ENCODE results near the gene TEX13B. TPM values are rescaled to one million over a fixed set of nuclear protein-coding genes. Genes with fewer than 3 reads are reported as not detected.
"Not testable (repeated sequence)": the region's sequence is repeated elsewhere in the genome, so short reads cannot be mapped to it uniquely, and the experiment has no call there.

The TEX13B gene
- total RNA-seq, 1 donor from 2014 or later: not detected

- no peak for DNase-seq (ENCODE audit: low read depth)
- Histone ChIP-seq H3K36me3 (ENCODE audit: control insufficient read depth, insufficient read depth, low read length) (no peaks in the 10 kb centered on the region), H3K27me3 (ENCODE audit: control insufficient read depth, insufficient read depth, low read length) (no peaks in the 10 kb centered on the region), H3K4me3 (ENCODE audit: low read depth, low read length) (no peak overlapping the region)
- TF ChIP-seq CTCF (IDR thresholded peaks at IDR 0.05; ENCODE audit: insufficient read depth, low read length, poor library complexity, severe bottlenecking): no peak
Observed at GRCh38 chrX:107971636-107972035, 10.5 kb downstream of the TEX13B start.

GRCh38 chrX:107970073-107970472 is 12.1 kb downstream of the TEX13B start:
- no peak overlapping the region for H3K4me3 ChIP-seq (ENCODE audit: low read depth, low read length)
- DNase-seq (ENCODE audit: low read depth): no peak
- no peaks in the 10 kb centered on the region for H3K27me3 ChIP-seq (ENCODE audit: control insufficient read depth, insufficient read depth, low read length)
- H3K36me3 ChIP-seq (ENCODE audit: control insufficient read depth, insufficient read depth, low read length): no peaks in the 10 kb centered on the region
- TF ChIP-seq CTCF (IDR thresholded peaks at IDR 0.05; ENCODE audit: insufficient read depth, low read length, poor library complexity, severe bottlenecking): no peak

- no peaks in the 10 kb centered on the region for H3K36me3 ChIP-seq (ENCODE audit: control insufficient read depth, insufficient read depth, low read length)
- peak; percentile 7 for DNase-seq (ENCODE audit: low read depth)
- no peak for TF ChIP-seq CTCF (IDR thresholded peaks at IDR 0.05; ENCODE audit: insufficient read depth, low read length, poor library complexity, severe bottlenecking)
- no peak overlapping the region for H3K4me3 ChIP-seq (ENCODE audit: low read depth, low read length)
- no peaks in the 10 kb centered on the region for H3K27me3 ChIP-seq (ENCODE audit: control insufficient read depth, insufficient read depth, low read length)
Observed at GRCh38 chrX:107968623-107969022, 13.5 kb downstream of the TEX13B start.

- not testable (repeated sequence) for DNase-seq (ENCODE audit: low read depth); H3K36me3 ChIP-seq (ENCODE audit: control insufficient read depth, insufficient read depth, low read length); H3K27me3 ChIP-seq (ENCODE audit: control insufficient read depth, insufficient read depth, low read length); H3K4me3 ChIP-seq (ENCODE audit: low read depth, low read length)
Observed at GRCh38 chrX:107955337-107955736, 26.8 kb downstream of the TEX13B start.

- no peaks in the 10 kb centered on the region for H3K36me3 ChIP-seq (ENCODE audit: control insufficient read depth, insufficient read depth, low read length)
- H3K4me3 ChIP-seq (ENCODE audit: low read depth, low read length): no peak overlapping the region
- no peak for TF ChIP-seq CTCF (IDR thresholded peaks at IDR 0.05; ENCODE audit: insufficient read depth, low read length, poor library complexity, severe bottlenecking)
- DNase-seq (ENCODE audit: low read depth): no peak
- H3K27me3 ChIP-seq (ENCODE audit: control insufficient read depth, insufficient read depth, low read length): no peaks in the 10 kb centered on the region
Observed at GRCh38 chrX:107940095-107940494, 42.1 kb downstream of the TEX13B start.

GRCh38 chrX:107936434-107936730 is 45.8 kb downstream of the TEX13B start:
- TF ChIP-seq CTCF (IDR thresholded peaks at IDR 0.05; ENCODE audit: insufficient read depth, low read length, poor library complexity, severe bottlenecking): no peak
- H3K4me3 ChIP-seq (ENCODE audit: low read depth, low read length): peak overlapping the region; percentile 56
- no peaks in the 10 kb centered on the region for H3K27me3 ChIP-seq (ENCODE audit: control insufficient read depth, insufficient read depth, low read length)
- DNase-seq (ENCODE audit: low read depth): no peak
- no peaks in the 10 kb centered on the region for H3K36me3 ChIP-seq (ENCODE audit: control insufficient read depth, insufficient read depth, low read length)
